ENCODE data around the gene SF3B1.

SF3B1 gene

GRCh38 chr2:197353393-197354168 is 81.2 kb downstream of the SF3B1 start:
- ChIA-PET POLR2A (no interaction called here), CTCF (interaction anchor here (0.6 to 1.1 kb wide), 3 partner anchors 163 to 400 kb away, joined by 3 read pairs; no protein-coding TSS in a partner anchor)
- Histone ChIP-seq H3K36me3 (ENCODE audit: control insufficient read depth in 2 of 2, insufficient read depth in 1 of 2, low read length in 2 of 2) (no peaks in the 10 kb centered on the region), H3K4me3 (ENCODE audit: low read depth, low read length) (no peak overlapping the region), H3K4me1 (ENCODE audit: control insufficient read depth, insufficient read depth, low read length) (no peaks in the 10 kb centered on the region), H3K27ac (ENCODE audit: extremely low read depth, low read depth, low read length) (no peak overlapping the region), H3K9me3 (ENCODE audit: control insufficient read depth, insufficient read depth, low read depth, low read length) (no peaks in the 10 kb centered on the region)
- TF ChIP-seq ZFP37 (tag by site-specific recombination; IDR thresholded peaks at IDR 0.05) = no peak

- Histone ChIP-seq H3K4me3 (ENCODE audit: low read depth, low read length) (no peak overlapping the region), H3K9me3 (ENCODE audit: control insufficient read depth, insufficient read depth, low read depth, low read length) (no peaks in the 10 kb centered on the region), H3K27ac (ENCODE audit: extremely low read depth, low read depth, low read length) (no peak overlapping the region), H3K36me3 (ENCODE audit: control insufficient read depth in 2 of 2, insufficient read depth in 1 of 2, low read length in 2 of 2) (no peaks in the 10 kb centered on the region), H3K4me1 (ENCODE audit: control insufficient read depth, insufficient read depth, low read length) (no peaks in the 10 kb centered on the region)
- CTCF ChIA-PET = no interaction called here
- POLR2A ChIA-PET = no interaction called here
- no peak for TF ChIP-seq ZNF146 (tag by site-specific recombination; IDR thresholded peaks at IDR 0.05)
- no peak for TF ChIP-seq ZNF654 (tag by site-specific recombination; IDR thresholded peaks at IDR 0.05; ENCODE audit: low read depth)
- no peak for TF ChIP-seq ZFHX2 (tag by site-specific recombination; conservative IDR thresholded peaks at IDR 0.05)
- TF ChIP-seq KLF1 (tag by site-specific recombination; IDR thresholded peaks at IDR 0.05) = no peak
- no peak for TF ChIP-seq ZNF768 (tag by site-specific recombination; IDR thresholded peaks at IDR 0.05)
- TF ChIP-seq ZNF404 (tag by site-specific recombination; IDR thresholded peaks at IDR 0.05) = no peak
- TF ChIP-seq ELK4 (IDR thresholded peaks at IDR 0.05; ENCODE audit: borderline replicate concordance, low read depth, low read length) = no peak
Observed at GRCh38 chr2:197349699-197350098, 85.1 kb downstream of the SF3B1 start.

- Histone ChIP-seq H3K4me1 (ENCODE audit: control insufficient read depth, insufficient read depth, low read length) (no peaks in the 10 kb centered on the region), H3K9me3 (ENCODE audit: control insufficient read depth, insufficient read depth, low read depth, low read length) (no peaks in the 10 kb centered on the region), H3K4me3 (ENCODE audit: low read depth, low read length) (no peak overlapping the region), H3K36me3 (ENCODE audit: control insufficient read depth in 2 of 2, insufficient read depth in 1 of 2, low read length in 2 of 2) (no peaks in the 10 kb centered on the region), H3K27ac (ENCODE audit: extremely low read depth, low read depth, low read length) (no peak overlapping the region)
- ChIA-PET CTCF (interaction anchor here (0.7 kb wide), 1 partner anchor 9 kb away, joined by 3 read pairs; no protein-coding TSS in a partner anchor), POLR2A (no interaction called here)
- TF ChIP-seq ZNF24 (tag by site-specific recombination; IDR thresholded peaks at IDR 0.05) = no peak
- TF ChIP-seq ZNF239 (tag by site-specific recombination; IDR thresholded peaks at IDR 0.05) = no peak
- TF ChIP-seq ZNF121 (tag by site-specific recombination; IDR thresholded peaks at IDR 0.05) = no peak
- no peak for TF ChIP-seq WT1 (tag by site-specific recombination; IDR thresholded peaks at IDR 0.05)
- no peak for TF ChIP-seq MZF1 (tag by site-specific recombination; IDR thresholded peaks at IDR 0.05; ENCODE audit: borderline replicate concordance)
- TF ChIP-seq ZFP69B (tag by site-specific recombination; IDR thresholded peaks at IDR 0.05) = no peak
- no peak for TF ChIP-seq ZBTB11 (tag by site-specific recombination; conservative IDR thresholded peaks at IDR 0.05; ENCODE audit: low read depth)
- TF ChIP-seq ZNF768 (tag by site-specific recombination; IDR thresholded peaks at IDR 0.05) = no peak
- TF ChIP-seq ZNF266 (tag by site-specific recombination; IDR thresholded peaks at IDR 0.05; ENCODE audit: low read depth) = no peak
- TF ChIP-seq ZNF843 (tag by site-specific recombination; IDR thresholded peaks at IDR 0.05) = no peak
- TF ChIP-seq ZNF777 (tag by site-specific recombination; IDR thresholded peaks at IDR 0.05; ENCODE audit: borderline replicate concordance) = no peak
- no peak for TF ChIP-seq ZBTB26 (tag by site-specific recombination; optimal IDR thresholded peaks at IDR 0.05)
- TF ChIP-seq ZNF26 (tag by site-specific recombination; IDR thresholded peaks at IDR 0.05) = no peak
- TF ChIP-seq ZNF416 (tag by site-specific recombination; IDR thresholded peaks at IDR 0.05) = no peak
- TF ChIP-seq ZNF510 (tag by site-specific recombination; IDR thresholded peaks at IDR 0.05; ENCODE audit: insufficient replicate concordance) = no peak
Observed at GRCh38 chr2:197348721-197349360, 86.0 kb downstream of the SF3B1 start.
